HG02610 (cell line): Measurements from ENCODE around the gene COL5A1.

Experiments used
- ATAC-seq: cut with Tn5 transposase; IDR thresholded peaks from one replicate; pipeline ENCODE4 v1.9.1; 2021; ENCODE audit warnings: mild to moderate bottlenecking, moderate library complexity; ENCODE audit not compliant: unreplicated experiment

COL5A1 gene

GRCh38 chr9:134827559-134827958, 186.0 kb downstream of the COL5A1 start:
- ATAC-seq, result no peak

DNA sequence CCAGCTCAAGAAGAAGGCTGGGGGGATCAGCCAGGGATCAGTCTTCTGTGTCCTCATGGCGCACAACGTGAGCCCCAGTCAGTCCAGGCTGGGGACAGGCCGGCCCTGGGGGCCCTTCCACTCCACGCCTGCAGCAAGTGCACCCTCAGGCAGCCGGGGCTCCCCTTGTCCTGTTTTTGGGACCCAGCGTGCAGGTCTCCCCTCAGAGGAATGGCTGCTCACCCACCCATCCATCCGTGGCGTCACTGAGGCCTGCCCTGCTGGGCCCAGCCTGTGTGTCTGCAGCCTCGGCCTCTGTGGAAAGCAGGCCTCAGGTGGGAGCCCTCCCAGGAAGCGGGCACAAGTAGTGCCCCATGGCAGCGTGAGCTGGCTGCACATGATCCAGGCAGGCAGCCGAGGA, 186.4 kb downstream of the COL5A1 start:
- no peak for ATAC-seq

DNA sequence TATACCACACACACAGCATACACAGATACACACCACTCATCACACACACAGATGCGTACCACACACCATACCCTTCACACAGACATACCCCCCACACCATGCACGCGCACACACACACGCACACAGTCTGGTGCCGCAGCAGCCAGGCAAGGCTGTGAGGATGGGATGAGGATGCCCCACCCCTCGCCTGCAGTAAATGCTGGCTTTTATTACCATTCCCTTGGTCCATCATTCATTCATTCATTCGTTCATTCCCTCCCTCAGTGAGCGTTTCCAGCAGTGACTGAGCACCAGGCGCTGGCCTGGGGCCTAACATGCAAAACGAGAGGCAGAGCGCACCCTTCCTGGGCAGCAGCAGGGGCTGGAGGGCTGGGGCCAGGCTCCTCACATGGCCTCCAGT, 187.3 kb downstream of the COL5A1 start:
- no peak for ATAC-seq

- no peak for ATAC-seq
Observed at GRCh38 chr9:134829356-134829937, 187.8 kb downstream of the COL5A1 start.

DNA sequence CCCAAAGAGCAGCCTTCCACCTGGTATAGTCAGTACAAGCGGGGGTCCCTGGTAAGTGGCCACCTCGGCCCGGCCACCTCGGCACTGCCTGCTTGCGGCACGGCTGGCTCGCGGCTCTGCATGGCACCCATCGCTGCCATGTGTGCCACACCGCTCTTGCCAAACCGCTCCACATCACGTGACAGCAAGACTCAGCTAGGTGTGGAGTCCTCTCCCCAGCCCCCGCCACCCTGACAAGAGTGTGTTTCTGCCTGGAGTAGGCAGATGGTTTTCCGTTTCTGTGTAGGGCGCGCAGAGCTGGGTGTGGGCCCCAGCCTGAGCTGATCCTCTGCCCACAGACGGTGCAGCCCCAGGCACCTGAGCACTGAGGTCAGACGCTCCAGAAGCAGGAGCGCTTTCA, 188.5 kb downstream of the COL5A1 start:
- ATAC-seq, result no peak

- no peak for ATAC-seq
Observed at GRCh38 chr9:134830926-134831720, 189.5 kb downstream of the COL5A1 start.

GRCh38 chr9:134832471-134832870, 190.9 kb downstream of the COL5A1 start:
- ATAC-seq, result no peak

DNA sequence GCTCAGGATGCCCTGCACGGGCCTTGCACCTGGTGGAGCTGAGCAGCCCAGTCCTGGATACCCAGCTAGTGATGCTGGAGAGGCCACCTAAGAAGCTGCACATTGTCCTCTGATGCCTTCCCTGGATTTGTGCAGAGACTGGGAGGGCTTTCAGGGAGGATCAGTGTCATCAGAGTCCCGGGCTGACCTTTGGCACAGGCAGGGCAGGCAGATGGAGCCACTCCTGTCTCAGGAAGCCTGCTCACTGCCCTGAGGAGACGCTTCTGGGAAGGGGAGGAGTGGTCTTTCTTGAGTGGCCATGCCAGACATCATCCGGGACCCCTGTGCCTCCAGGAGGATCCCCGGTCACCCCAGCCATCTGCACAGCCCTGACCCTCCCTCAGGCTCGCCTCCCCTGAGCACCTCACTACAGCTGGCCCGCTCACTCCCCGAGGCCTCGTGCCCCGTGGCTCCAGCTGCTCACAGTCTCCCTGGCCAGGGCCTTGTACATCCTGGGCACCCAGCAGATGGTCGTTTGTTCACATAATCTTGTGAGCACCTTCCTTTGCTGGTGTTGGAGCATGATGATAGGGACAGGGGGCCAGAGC, 191.8 kb downstream of the COL5A1 start:
- ATAC-seq, result no peak

DNA sequence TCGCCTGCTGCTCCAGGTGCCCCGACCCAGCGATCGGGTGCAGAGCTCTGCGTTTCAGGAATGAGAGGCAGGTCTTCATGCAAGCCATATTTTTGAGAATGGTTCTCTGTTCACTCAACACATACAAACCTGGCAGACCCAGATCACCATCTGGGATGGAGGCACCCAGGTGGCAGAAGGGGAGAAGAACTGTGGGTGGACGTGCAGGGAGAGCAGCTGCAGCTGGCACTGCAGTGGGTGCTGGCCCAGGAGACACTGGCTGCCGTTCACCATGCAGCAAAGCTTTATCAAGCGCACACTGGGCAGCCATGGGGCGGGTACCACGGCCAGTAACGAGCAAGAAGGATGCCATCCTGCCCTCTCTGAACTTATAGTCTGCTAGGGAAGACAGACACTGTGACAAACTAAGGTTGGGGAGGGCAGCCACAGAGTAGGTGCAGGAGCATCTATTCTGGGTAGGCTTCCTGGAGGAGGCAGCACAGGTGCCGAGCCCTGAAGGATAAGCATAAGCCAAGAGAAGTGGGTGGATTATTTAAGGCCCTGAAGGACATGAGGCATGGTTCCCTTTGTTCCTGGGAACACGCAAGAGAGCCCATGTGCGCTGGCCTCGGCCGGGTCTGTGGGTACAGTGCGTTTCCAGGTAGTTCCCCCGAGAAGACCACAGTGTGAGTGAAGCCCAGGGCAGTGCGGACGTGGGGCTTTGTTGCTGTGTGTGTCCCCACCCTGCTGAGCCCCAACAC, 192.8 kb downstream of the COL5A1 start:
- ATAC-seq, result no peak

- no peak for ATAC-seq
Observed at GRCh38 chr9:134834957-134835419, 193.4 kb downstream of the COL5A1 start.

DNA sequence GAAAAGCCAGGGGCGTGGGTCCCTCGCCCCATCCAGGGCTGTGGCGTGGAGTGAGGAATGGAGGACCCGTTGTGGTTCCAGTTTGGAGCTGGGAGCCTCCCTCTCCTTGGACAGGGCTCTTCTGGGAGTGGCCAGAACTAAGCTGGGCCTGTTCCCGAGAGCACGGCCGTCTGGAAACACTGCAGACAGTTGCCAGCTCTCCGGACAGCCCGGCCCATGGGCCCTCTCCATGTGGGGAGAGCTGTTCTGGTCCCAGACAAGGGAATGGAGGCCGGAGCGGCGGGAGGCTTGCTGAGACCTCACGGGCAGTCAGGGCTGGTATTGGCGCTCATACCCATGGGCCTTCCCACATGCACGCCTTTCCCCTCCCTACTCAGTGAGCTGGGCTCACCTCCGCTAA, 193.8 kb downstream of the COL5A1 start:
- ATAC-seq, result no peak

DNA sequence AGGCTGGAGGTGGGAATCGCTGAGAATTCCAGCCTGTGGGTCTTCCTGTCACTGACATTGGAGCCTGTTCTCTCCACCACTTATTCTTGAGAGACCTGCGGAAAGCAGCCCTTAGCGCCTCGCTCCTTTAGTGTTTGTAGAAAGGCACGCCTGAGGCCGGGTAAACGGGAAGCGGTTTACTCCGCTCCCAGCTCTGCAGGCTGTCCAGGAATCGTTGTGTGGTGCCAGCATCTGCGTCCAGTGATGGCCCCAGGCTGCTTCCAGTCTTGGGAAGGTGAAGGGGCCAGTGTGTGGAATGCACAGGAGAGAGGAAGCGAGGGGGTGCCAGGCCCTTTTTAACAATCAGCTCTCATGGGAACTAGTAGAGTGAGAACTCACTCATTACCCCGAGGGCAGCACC, 194.4 kb downstream of the COL5A1 start:
- no peak for ATAC-seq

GRCh38 chr9:134836406-134836970, 194.9 kb downstream of the COL5A1 start:
- ATAC-seq, result no peak

- no peak for ATAC-seq
Observed at GRCh38 chr9:134837529-134837928, 195.9 kb downstream of the COL5A1 start.

DNA sequence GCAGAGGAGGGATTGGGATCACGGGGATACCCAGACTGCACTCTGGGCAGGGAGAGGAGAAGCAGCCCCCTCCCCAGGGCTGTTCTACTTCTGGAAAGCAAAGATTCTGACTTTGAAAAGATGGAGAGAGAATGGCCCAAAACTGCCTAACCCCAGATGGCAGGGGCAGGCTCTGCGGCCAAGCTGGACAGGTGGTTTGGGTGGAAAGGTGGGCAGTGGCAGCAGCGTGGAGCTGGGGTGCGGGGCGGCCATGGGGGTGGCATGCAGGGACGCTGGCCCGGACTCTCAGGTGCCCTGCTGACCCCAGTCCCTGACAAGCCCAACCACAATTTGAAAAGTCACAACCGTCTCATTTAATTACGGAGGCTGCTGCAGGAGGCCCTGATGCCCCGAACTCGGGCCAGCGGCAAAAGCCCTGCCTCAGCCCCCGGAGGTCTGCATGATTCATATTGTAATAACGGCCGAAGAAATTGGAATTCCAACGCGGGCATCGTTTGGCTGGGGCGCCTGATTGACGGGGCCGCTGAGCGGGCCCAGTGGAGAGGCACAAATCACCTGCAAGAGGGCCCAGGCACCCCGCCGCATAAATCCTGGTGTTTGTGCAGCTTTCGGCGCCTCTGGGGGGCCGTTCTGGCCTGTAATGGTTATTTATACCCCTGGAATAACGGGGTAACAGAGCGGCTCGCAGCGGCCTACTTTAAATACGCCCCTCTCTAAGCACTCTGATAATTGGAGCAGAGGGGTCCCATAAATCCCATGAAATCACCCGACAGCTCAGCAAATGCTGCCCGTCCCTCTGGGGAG, 197.2 kb downstream of the COL5A1 start:
- no peak for ATAC-seq

GRCh38 chr9:134839455-134840125, 198.0 kb downstream of the COL5A1 start:
- no peak for ATAC-seq

DNA sequence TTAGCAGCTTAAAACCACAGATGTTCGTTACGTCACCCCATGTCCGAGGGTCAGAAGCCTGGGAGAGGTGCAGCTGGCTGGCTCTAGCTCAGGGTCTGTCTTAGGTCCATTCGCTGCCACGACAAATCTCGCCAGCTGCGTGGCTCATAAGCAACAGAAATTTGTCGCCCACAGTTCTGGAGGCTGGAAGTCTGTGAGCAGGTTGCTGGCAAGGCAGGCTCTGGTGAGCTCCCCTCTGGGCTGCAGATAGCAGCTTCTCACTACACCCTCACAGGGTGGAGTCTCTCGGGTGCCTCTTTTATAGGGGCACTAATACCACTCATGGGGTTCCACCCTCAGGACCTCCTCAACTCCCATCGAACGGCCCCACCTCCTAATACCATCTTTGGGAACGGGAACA, 198.9 kb downstream of the COL5A1 start:
- no peak for ATAC-seq

GRCh38 chr9:134841180-134841904, 199.7 kb downstream of the COL5A1 start:
- no peak for ATAC-seq

GRCh38 chr9:134842321-134842720, 200.7 kb downstream of the COL5A1 start:
- ATAC-seq, result no peak
